Measurements from ENCODE around the gene ZNF93.
A peak's percentile ranks its signal among the peaks of the same experiment; 100 is the strongest.
"Not testable (repeated sequence)": the region's sequence is repeated elsewhere in the genome, so short reads cannot be mapped to it uniquely, and the experiment has no call there.

The ZNF93 gene

DNA sequence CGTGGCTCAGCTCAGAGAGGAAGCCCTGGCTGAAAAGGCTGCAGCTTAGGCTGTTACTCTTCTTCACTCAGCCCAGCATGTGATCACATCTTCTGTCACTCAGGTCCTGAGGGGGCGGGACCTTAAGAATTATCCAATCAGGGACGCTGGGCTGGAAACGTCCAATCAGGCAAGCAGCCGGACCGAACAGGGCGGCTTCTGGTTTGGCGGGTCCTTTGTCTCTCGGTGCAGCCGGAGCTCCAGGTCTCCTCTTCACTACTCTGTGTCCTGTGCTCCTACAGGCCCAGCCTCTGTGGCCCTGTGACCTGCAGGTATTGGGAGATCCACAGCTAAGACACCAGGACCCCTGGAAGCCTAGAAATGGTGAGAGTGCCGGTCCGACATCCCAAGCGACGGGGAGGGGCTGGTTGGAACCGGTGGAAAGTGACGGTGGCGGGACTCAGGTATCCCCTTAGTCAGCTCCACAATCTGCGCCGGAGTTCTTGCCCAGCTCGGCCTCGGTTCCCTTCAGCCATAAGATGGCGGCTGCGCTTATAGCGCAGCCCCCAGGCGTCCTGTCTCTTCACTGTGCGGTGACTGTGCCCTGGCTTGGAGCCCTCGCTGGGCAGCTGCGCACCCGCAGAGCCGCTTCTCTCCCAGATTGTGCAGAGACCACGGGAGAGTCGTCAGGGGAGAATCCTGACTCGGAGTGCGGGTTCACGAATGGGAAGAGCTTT, at the start of gene ZNF93:
ZNF93 (plus strand) TSS at position 218 of the 716 bp plus-strand sequence; CDS start at position 361, 143 bp downstream.
- peak; percentile 4 for DNase-seq

GRCh38 chr19:19851740-19852139, 49.0 kb upstream of the ZNF93 start:
- not testable (repeated sequence) for DNase-seq

DNA sequence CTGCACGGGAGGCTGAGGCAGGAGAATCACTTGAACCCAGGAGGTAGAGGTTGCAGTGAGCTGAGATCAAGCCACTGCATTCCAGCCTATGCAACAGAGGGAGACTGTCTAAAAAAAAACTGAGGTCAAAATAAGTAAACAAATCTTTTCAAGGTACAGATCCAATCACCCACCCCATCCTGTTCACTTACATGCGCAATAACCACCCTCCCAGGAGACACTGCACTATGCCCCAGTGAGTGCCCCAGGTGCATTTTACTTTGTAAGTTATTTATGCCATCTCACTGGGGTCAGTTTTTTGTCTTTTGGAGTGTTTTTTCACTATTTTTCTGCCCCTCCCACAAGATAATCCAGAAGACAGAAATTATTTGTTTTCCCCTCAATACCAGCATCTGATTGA, 42.0 kb upstream of the ZNF93 start:
- no peak for DNase-seq

DNA sequence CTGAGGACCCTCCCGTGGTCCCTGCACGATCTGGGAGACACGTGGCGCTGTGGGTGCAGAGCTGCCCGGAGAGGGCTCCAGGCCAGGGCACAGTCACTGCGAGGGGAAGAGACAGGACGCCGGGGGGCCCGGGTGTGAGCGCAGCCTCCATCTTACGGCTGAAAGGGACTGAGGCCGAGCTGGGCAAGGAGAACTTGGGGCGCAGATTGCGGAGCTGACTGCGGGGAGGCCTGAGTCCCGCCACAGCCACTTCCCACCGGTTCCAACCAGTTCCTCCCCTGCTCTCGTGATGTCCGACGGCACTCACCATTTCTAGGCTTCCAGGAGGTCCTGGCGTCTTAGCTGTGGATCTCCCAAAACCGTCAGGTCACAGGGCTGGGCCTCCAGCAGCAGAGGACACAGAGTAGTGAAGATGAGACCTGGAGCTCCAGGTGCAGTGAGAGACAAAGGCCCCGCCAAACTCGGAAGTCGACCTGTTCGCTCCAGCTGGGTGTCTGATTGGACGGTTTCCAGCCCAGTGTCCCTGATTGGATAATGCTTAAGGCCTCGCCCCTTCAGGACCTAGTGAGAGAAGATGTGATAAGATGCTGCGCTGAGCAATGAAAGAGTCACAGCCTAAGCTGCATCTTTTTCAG, 39.9 kb upstream of the ZNF93 start:
- no peak for DNase-seq

DNA sequence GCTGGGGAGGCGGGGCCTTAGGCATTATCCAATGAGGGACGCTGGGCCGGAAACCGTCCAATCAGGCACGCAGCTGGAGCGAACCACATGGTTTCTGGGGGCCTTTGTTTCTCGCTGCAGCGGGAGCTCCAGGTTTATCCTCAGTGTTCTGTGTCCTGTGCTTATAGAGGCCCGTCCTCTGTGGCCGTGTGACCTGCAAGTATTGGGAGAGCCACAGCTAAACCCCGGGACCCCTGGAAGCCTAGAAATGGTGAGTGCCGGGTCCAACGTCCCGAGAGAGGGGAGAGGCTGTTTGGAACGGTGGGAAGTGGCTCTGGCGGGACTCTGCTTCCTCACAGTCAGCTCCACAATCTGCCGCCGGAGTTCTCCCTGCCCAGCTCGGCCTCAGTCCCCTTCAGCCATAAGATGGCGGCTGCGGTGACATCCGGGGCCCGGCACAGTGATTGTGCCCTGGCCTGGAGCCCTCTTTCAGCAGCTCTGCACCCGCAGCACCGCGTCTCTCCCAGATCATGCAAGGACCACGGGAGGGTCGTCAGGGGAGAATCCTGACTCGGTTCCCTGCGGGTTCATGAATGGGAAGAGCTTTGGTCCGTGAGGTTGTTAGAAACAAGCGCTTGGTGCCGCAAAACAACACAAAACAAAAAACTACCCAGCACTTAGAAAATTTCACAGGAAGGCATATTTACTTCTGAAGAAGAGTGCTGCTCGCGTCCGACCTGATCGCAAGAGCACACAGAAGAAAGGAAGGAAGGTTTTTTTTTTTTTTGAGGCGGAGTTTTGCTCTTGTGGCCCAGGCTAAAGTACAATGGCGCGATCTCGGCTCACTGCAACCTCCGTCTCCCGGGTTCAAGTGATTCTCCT, 34.8 kb upstream of the ZNF93 start, which contains the start of gene ZNF253:
ZNF253 (plus strand) TSS at position 133 of the 861 bp plus-strand sequence; CDS start at position 248, 115 bp downstream.
- DNase-seq, result peak; percentile 82

GRCh38 chr19:19866611-19867248, 34.0 kb upstream of the ZNF93 start:
- DNase-seq, result no peak

DNA sequence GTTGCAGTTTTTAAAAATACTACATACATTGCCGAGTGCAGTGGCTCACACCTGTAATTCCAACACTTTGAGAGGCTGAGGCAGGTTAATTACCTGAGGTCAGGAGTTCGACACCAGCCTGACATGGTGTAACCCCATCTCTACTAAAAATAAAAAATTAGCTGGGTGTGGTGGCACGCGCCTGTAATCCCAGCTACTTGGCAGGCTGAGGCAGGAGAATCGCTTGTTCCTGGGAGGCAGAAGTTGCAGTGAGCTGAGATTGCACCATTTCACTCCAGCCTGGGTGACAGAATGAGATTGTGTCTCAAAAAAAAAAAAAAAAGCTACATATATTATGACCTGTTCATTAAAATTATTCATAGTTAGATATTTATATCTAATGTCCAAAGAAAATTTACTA, 30.7 kb upstream of the ZNF93 start:
- not testable (repeated sequence) for DNase-seq

DNA sequence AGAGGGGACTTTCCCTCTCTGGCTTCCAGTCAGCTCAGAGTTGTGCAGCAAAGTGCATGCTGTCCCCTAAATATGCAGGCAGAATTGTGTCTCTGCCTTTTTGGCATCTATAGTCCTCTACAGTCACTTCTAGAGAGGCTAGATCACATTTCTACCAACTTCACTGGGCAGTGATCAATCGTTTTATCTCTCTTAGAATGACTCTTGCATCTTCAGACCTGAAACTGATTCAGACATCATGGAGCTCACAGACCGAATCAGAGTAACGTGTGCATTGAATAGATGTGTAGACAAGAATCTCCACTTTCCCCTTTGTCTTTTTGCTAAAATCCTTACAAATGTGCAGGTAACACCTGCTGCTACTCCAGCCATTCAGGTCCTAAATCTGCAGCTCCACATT, 28.8 kb upstream of the ZNF93 start:
- DNase-seq, result no peak

- DNase-seq, result no peak
These were observed 27.4 kb upstream of the ZNF93 start for GRCh38 chr19:19873381-19873780.

DNA sequence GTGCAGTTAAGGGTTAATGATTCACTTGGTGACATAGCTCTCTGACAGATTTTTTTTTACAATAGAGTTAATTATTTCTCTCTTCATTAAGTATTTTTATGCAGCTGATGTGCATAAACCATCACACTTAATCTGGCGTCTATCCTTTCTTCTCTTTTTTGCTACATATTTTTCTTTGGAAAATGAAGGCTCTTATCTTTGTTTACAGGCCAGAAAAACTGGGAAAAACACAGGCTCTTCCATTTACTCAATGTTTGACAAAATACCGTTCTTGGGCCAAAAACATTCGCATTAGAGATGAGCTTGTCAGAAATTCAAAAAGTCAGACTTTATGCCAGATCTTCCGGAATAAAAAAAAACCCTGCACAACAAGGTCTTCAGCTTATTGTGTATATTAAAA, 23.0 kb upstream of the ZNF93 start:
- DNase-seq, result no peak

DNA sequence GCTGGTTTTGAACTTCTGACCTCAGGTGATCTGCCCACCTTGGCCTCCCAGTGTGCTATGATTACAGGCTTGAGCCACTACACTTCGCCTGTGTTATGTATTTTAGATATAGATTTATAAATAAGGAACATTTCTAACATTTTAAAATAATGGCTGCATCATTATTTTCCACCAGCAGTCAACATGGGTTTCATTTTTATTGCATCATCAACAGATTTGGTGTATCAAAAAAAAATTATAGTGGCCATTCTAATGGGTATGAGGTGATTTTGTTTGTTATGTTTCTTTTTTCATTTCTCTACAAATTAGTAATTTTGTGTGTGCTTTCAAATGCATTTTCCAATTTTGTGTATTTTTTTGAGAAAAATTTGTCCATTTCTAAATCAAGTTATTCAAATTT, 16.2 kb upstream of the ZNF93 start:
- DNase-seq, result no peak

DNA sequence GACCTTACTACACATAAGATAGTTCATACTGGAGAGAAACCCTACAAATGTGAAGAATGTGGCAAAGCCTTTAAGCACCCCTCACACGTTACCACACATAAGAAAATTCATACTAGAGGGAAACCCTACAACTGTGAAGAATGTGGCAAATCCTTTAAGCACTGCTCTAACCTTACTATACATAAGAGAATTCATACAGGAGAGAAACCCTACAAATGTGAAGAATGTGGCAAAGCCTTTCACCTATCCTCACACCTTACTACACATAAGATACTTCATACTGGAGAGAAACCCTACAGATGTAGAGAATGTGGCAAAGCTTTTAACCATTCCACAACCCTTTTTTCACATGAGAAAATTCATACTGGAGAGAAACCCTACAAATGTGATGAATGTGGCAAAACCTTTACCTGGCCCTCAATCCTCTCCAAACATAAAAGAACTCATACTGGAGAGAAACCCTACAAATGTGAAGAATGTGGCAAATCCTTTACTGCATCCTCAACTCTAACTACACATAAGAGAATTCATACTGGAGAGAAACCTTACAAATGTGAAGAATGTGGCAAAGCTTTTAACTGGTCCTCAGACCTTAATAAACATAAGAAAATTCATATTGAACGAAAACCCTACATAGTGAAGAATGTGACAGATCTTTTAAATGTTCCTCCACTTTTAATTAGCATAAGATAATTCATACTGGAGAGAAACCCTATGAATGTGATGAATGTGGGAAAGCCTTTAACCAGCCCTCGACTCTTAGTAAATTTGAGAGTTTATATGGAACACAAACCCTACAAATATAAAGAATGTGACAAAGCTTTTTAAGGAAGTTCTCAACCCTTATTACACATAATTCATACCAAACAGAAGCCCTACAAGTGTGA, 8.4 kb upstream of the ZNF93 start:
- not testable (repeated sequence) for DNase-seq

- DNase-seq, result no peak
These were observed 512 bp upstream of the ZNF93 start for GRCh38 chr19:19900139-19900728.

DNA sequence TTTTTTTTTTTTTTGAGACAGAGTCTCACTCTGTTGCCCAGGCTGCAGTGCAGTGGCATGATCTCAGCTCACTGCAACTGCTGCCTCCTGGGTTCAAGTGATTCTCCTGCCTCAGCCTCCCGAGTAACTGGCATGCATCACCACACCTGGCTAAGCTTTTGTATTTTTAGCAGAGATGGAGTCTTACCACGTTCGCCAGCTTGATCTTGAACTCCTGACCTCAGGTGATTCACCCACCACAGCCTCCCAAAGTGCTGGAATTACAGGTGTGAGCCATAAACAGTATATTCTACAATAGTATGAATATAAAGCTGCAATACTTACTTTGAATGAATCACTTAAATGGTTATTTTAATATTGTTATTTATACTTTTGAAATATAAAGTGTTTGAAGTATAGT, 6.8 kb downstream of the ZNF93 start:
- DNase-seq, result not testable (repeated sequence)

GRCh38 chr19:19909654-19910053, 8.9 kb downstream of the ZNF93 start:
- DNase-seq, result no peak

DNA sequence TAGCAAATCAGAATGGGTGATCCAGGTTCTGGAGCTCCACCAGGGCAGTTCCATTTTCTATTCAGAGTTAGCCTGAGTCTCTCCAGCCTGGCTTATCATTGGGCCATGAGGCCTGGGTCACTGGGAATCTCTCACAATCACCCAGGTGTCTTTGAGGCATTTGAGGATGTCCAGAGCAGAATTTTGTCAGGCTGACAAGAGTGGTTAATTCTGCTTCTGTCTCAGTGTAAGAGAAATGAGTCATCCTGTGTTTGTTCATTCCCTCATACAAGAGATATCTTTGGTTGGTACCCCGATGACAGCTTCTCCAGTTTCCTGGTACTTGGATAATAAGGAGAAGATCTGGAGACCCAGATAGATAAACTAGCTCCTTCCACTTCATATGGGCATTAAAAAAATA, 10.4 kb downstream of the ZNF93 start:
- DNase-seq, result no peak

- no peak for DNase-seq
These were observed 13.8 kb downstream of the ZNF93 start for GRCh38 chr19:19914596-19914995.

DNA sequence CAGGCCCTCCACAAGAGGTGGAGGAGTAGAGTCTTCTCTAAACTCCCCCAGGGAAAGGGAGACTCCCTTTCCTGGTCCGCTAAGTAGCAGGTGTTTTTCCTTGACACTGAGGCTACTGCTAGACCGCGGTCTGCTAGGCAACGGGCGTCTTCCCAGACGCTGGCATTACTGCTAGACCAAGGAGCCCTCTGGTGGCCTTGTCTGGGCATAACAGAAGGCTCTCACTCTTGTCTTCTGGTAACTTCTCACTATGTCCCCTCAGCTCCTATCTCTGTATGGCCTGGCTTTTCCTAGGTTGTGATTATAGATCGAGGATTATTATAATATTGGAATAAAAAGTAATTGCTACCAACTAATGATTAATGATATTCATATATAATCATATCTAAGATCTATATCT, 29.7 kb downstream of the ZNF93 start:
- DNase-seq, result not testable (repeated sequence)

- not testable (repeated sequence) for DNase-seq
These were observed 32.9 kb downstream of the ZNF93 start for GRCh38 chr19:19933432-19934314.

- no peak for DNase-seq
These were observed 36.7 kb downstream of the ZNF93 start for GRCh38 chr19:19937403-19937802.

All from NCI-H1694 treated with DMSO at 0.1 percent for 48 hours (cell line).